B cell (primary cell): Measurements from ENCODE around the gene ABCB4. TPM values are rescaled to one million over a fixed set of nuclear protein-coding genes. Genes with fewer than 3 reads are reported as not detected.

Experiments used
- ATAC-seq: fragments of 200-7000 bp; cut with Tn5 transposase; one replicate; pipeline ENCODE4 v1.10.0; 2021; ENCODE audit warnings: low read depth, mild to moderate bottlenecking, moderate number of reproducible peaks, moderate library complexity
- CTCF ChIA-PET: fragments of 350-600 bp; sonication (Branson Sonifier 250); formaldehyde crosslinking; loops from one replicate; lab custom pipeline; 2021; ENCODE audit warnings: antibody characterized with exemption, inconsistent platforms; lab: Charles Lee
- POLR2A ChIA-PET: fragments of 350-600 bp; sonication (Branson Sonifier 250); formaldehyde crosslinking; loops from one replicate; lab custom pipeline; 2021; ENCODE audit warnings: antibody characterized with exemption; lab: Charles Lee
- DNase-seq: peaks from one replicate; pipeline ENCODE4 v3.0.0; 2013
- H2AFZ ChIP-seq: 2 replicates; pipeline ENCODE4 v1.6.1; 2012; ENCODE audit warnings: mild to moderate bottlenecking, low read depth, low read length; ENCODE audit not compliant: insufficient read depth, poor library complexity, severe bottlenecking
- H3K27ac ChIP-seq, 2 donors: 1 replicate in 1 of 2; 2 replicates in 1 of 2; pipeline ENCODE4 v1.5.1; 2012 to 2013; ENCODE audit warnings: low read length in 2 of 2, mild to moderate bottlenecking in 2 of 2, moderate library complexity in 1 of 2
- H3K27me3 ChIP-seq, 4 experiments: fragments of 200-600 bp in 1 of 4; sonication (generic) in 1 of 4; replicated peaks in 1 of 4; 1 replicate in 2 of 4; 2 replicates in 2 of 4; pipeline versions ENCODE4 v1.6.1 to v1.7.0; 2013 to 2016; ENCODE audit warnings: low read length in 3 of 4, mild to moderate bottlenecking in 2 of 4, mixed read lengths in 1 of 4, moderate library complexity in 1 of 4; ENCODE audit not compliant: insufficient read depth in 4 of 4, control insufficient read depth in 3 of 4; ENCODE audit errors: control extremely low read depth in 1 of 4
- H3K36me3 ChIP-seq, 2 experiments: replicated peaks in 1 of 2; 1 replicate in 1 of 2; 2 replicates in 1 of 2; pipeline versions ENCODE4 v1.6.1 to v1.7.1; 2013; ENCODE audit warnings: low read length in 1 of 2; ENCODE audit not compliant: insufficient read depth in 2 of 2, control insufficient read depth in 1 of 2; ENCODE audit errors: control extremely low read depth in 1 of 2, extremely low read depth in 1 of 2
- H3K4me1 ChIP-seq, 2 donors: fragments of 200-600 bp in 1 of 2; sonication (generic) in 1 of 2; 1 replicate in 1 of 2; 2 replicates in 1 of 2; pipeline versions ENCODE4 v1.5.1 to v1.6.1; 2013 to 2017; ENCODE audit warnings: low read length in 2 of 2; ENCODE audit not compliant: control insufficient read depth in 2 of 2, insufficient read depth in 2 of 2
- H3K4me2 ChIP-seq: replicated peaks from 2 replicates; pipeline ENCODE3; 2012; ENCODE audit warnings: mild to moderate bottlenecking, low read depth, low read length; ENCODE audit not compliant: poor library complexity, severe bottlenecking
- H3K4me3 ChIP-seq, 5 experiments: fragments of 200-600 bp in 1 of 5; sonication (generic) in 1 of 5; 1 replicate in 3 of 5; 2 replicates in 2 of 5; pipeline versions ENCODE4 v1.5.1 to v1.7.0; 2011 to 2016; ENCODE audit warnings: low read length in 4 of 5, mild to moderate bottlenecking in 4 of 5, low read depth in 2 of 5, control low read depth in 1 of 5, moderate library complexity in 1 of 5; ENCODE audit not compliant: insufficient read depth in 1 of 5; ENCODE audit errors: control extremely low read depth in 1 of 5, extremely low read depth in 1 of 5
- H3K79me2 ChIP-seq: fragments of 200-600 bp; sonication (generic); one replicate; pipeline ENCODE4 v1.6.0; 2016; ENCODE audit warnings: low read length; ENCODE audit not compliant: control insufficient read depth, insufficient read depth
- H3K9ac ChIP-seq: fragments of 200-600 bp; sonication (generic); 2 replicates; pipeline ENCODE4 v1.6.1; 2017; ENCODE audit warnings: mild to moderate bottlenecking, low read length, moderate library complexity
- H3K9me3 ChIP-seq, 3 donors: one replicate each; pipeline versions ENCODE4 v1.6.1 to v1.7.1; 2013; ENCODE audit warnings: low read length in 2 of 3; ENCODE audit not compliant: control insufficient read depth in 2 of 3, insufficient read depth in 1 of 3; ENCODE audit errors: control extremely low read depth in 1 of 3
- H4K20me1 ChIP-seq: 2 replicates; pipeline ENCODE4 v1.6.0; 2012; ENCODE audit warnings: mild to moderate bottlenecking, low read length; ENCODE audit not compliant: insufficient read depth, control insufficient read depth, poor library complexity, severe bottlenecking
- H3K27ac Mint-ChIP-seq: one replicate; pipeline ENCODE4 v1.8.0; 2021; ENCODE audit warnings: mixed read lengths
- H3K27me3 Mint-ChIP-seq: one replicate; pipeline ENCODE4 v1.8.0; 2021; ENCODE audit warnings: mixed read lengths
- H3K4me1 Mint-ChIP-seq: one replicate; pipeline ENCODE4 v1.8.0; 2021; ENCODE audit warnings: mixed read lengths
- H3K4me3 Mint-ChIP-seq: one replicate; pipeline ENCODE4 v1.8.0; 2021; ENCODE audit warnings: mixed read lengths
- H3K9me3 Mint-ChIP-seq: one replicate; pipeline ENCODE4 v1.8.0; 2022; ENCODE audit warnings: mixed read lengths; ENCODE audit not compliant: insufficient read depth
- CTCF ChIP-seq: fragments of 200-600 bp; IDR thresholded peaks from one replicate; pipeline ENCODE4 v1.8.0; 2022; ENCODE audit warnings: antibody characterized with exemption, mild to moderate bottlenecking
- EZH2 ChIP-seq: IDR thresholded peaks from 2 replicates; pipeline ENCODE4 v1.6.1; 2012; ENCODE audit warnings: borderline replicate concordance, low read depth, mild to moderate bottlenecking, moderate library complexity, low read length; ENCODE audit not compliant: insufficient read depth, poor library complexity, severe bottlenecking
- WGBS: methylation state at CpG from one replicate; pipeline ENCODE4 v1.1.5; 2013; ENCODE audit warnings: missing lambda C conversion rate; ENCODE audit not compliant: insufficient coverage; 5-methylcytosine and 5-hydroxymethylcytosine counted together
- intact Hi-C: fragments of 100-400 bp; cut with micrococcal nuclease; formaldehyde crosslinking; loops from one replicate; pipeline ENCODE4 v1.10.0; 2022
- polyA plus RNA-seq: library from polyadenylated mRNA; depleted of rRNA; stranded (reverse); fragments of >200 nt; gene quantifications from 2 replicates; pipeline ENCODE4 v1.2.3, GENCODE V29; 2012
- total RNA-seq, 2 donors: library from RNA; stranded (reverse); fragments of 120-200 nt in 1 of 2; gene quantifications; 1 replicate in 1 of 2; 2 replicates in 1 of 2; pipeline versions ENCODE4 v1.2.3 to v1.2.4, GENCODE V29; 2013 to 2022

Gene ABCB4
- total and polyA plus RNA-seq, 2 donors (not counting 1 experiment from before 2014, with no cell fraction given), result 16.6 to 40.0 TPM

- H3K27ac ChIP-seq, result no peak overlapping the region
- H3K27me3 ChIP-seq, result no peaks in the 10 kb centered on the region
- Mint-ChIP-seq H3K27me3 (no peaks in the 10 kb centered on the region), H3K9me3 (no peaks in the 10 kb centered on the region), H3K4me3 (no peak overlapping the region), H3K4me1 (no peaks in the 10 kb centered on the region), H3K27ac (no peak overlapping the region)
- intact Hi-C loops, result no loop called here
- H3K4me1 ChIP-seq, result no peaks in the 10 kb centered on the region
- CTCF ChIA-PET, result no interaction called here
- H3K9me3 ChIP-seq, result no peaks in the 10 kb centered on the region
- H4K20me1 ChIP-seq, result no peaks in the 10 kb centered on the region
- TF ChIP-seq EZH2 (no peak), CTCF (no peak)
- no peak overlapping the region for H3K4me2 ChIP-seq
- POLR2A ChIA-PET, result no interaction called here
- H3K79me2 ChIP-seq, result no peaks in the 10 kb centered on the region
- H3K9ac ChIP-seq, result no peak overlapping the region
- ATAC-seq, result no peak
- DNase-seq, result no peak
- no CpG with 5 or more reads among the region's 3 CpGs for WGBS
- H3K4me3 ChIP-seq, result no peak overlapping the region
- no peak overlapping the region for H2AFZ ChIP-seq
- H3K36me3 ChIP-seq, result peaks cover 0 to 2% of the 10 kb centered on the region in 2 experiments
Measured at GRCh38 chr7:87517891-87518290, 42.4 kb upstream of the ABCB4 start.

- Histone ChIP-seq H3K9ac (no peak overlapping the region), H2AFZ (no peak overlapping the region), H3K36me3 (peaks cover 0 to 2% of the 10 kb centered on the region in 2 experiments), H3K79me2 (no peaks in the 10 kb centered on the region), H3K4me3 (no peak overlapping the region), H4K20me1 (no peaks in the 10 kb centered on the region), H3K27me3 (no peaks in the 10 kb centered on the region), H3K4me1 (no peaks in the 10 kb centered on the region), H3K4me2 (no peak overlapping the region), H3K9me3 (no peaks in the 10 kb centered on the region), H3K27ac (no peak overlapping the region)
- H3K27me3 Mint-ChIP-seq, result no peaks in the 10 kb centered on the region
- ChIA-PET CTCF (interaction anchor here (2.3 kb wide), 1 partner anchor 11 kb away, joined by 12 read pairs; no protein-coding TSS in a partner anchor), POLR2A (no interaction called here)
- no peaks in the 10 kb centered on the region for H3K4me1 Mint-ChIP-seq
- intact Hi-C loops, result no loop called here
- H3K9me3 Mint-ChIP-seq, result no peaks in the 10 kb centered on the region
- no peak overlapping the region for H3K4me3 Mint-ChIP-seq
- DNase-seq (no peak), ATAC-seq (no peak)
- H3K27ac Mint-ChIP-seq, result no peak overlapping the region
- WGBS, result 100% methylated on average over 1 of the region's 3 CpGs
- no peak for TF ChIP-seq CTCF
- no peak for TF ChIP-seq EZH2
Measured at GRCh38 chr7:87517136-87517815, 41.8 kb upstream of the ABCB4 start.
